HepG2 (cell line): Measurements from ENCODE around the gene FAM53C. TPM values are rescaled to one million over a fixed set of nuclear protein-coding genes. Genes with fewer than 3 reads are reported as not detected.

ENCODE experiments used
- BRF2 ChIP-seq: sonication (generic); formaldehyde crosslinking; IDR thresholded peaks from 2 replicates; pipeline ENCODE4 v1.8.1; 2022; ENCODE audit warnings: mild to moderate bottlenecking, missing genetic modification reagents
- DMAP1 ChIP-seq: IDR thresholded peaks from 2 replicates; pipeline ENCODE4 v1.6.1; 2016
- FOXA3 ChIP-seq: IDR thresholded peaks from 2 replicates; pipeline ENCODE4 v1.6.1; 2016; ENCODE audit warnings: missing genetic modification reagents, missing compliant biosample characterization
- GTF2F1 ChIP-seq: fragments of 150-350 bp; IDR thresholded peaks from 2 replicates; pipeline ENCODE4 v1.6.1; 2014; ENCODE audit warnings: low read length
- IKZF5 ChIP-seq: IDR thresholded peaks from 2 replicates; pipeline ENCODE4 v1.6.1; 2018; ENCODE audit warnings: missing genetic modification reagents, mild to moderate bottlenecking, missing compliant biosample characterization
- MYPOP ChIP-seq: sonication (generic); formaldehyde crosslinking; IDR thresholded peaks from 2 replicates; pipeline ENCODE4 v1.8.1; 2023; ENCODE audit warnings: mild to moderate bottlenecking, moderate library complexity, missing genetic modification reagents
- SMAD1 ChIP-seq: sonication (generic); formaldehyde crosslinking; IDR thresholded peaks from 2 replicates; pipeline ENCODE4 v1.4.0; 2020; ENCODE audit warnings: missing genetic modification reagents, low read depth, mild to moderate bottlenecking, borderline replicate concordance
- SMARCE1 ChIP-seq: fragments of 450-650 bp; IDR thresholded peaks from 2 replicates; pipeline ENCODE4 v1.6.1; 2017; ENCODE audit warnings: borderline replicate concordance
- SRSF1 ChIP-seq: fragments of 200-400 bp; formaldehyde crosslinking; optimal IDR thresholded peaks from 2 replicates; pipeline ENCODE3; 2017; ENCODE audit warnings: mild to moderate bottlenecking, low read depth, low read length, moderate library complexity
- TAF1 ChIP-seq: sonication (generic); formaldehyde crosslinking; IDR thresholded peaks from 2 replicates; pipeline ENCODE4 v1.4.0; 2020; ENCODE audit warnings: missing genetic modification reagents
- TERF1 ChIP-seq: sonication (generic); formaldehyde crosslinking; IDR thresholded peaks from 2 replicates; pipeline ENCODE4 v1.8.0; 2022; ENCODE audit warnings: mild to moderate bottlenecking, missing genetic modification reagents, moderate library complexity
- ZC3H4 ChIP-seq: sonication (generic); formaldehyde crosslinking; IDR thresholded peaks from 2 replicates; pipeline ENCODE4 v1.4.0; 2020; ENCODE audit warnings: missing genetic modification reagents, borderline replicate concordance
- ZNF10 ChIP-seq: sonication (generic); formaldehyde crosslinking; IDR thresholded peaks from 2 replicates; pipeline ENCODE4 v1.4.0; 2020; ENCODE audit warnings: mild to moderate bottlenecking, low read depth, missing genetic modification reagents, borderline replicate concordance
- ZNF292 ChIP-seq: sonication (generic); formaldehyde crosslinking; IDR thresholded peaks from 2 replicates; pipeline ENCODE4 v1.8.1; 2022; ENCODE audit warnings: mild to moderate bottlenecking, low read depth, missing genetic modification reagents, borderline replicate concordance
- ZNF430 ChIP-seq: sonication (generic); formaldehyde crosslinking; IDR thresholded peaks from 2 replicates; pipeline ENCODE4 v1.9.0; 2021; ENCODE audit warnings: mild to moderate bottlenecking, missing genetic modification reagents
- ZNF501 ChIP-seq: sonication (generic); formaldehyde crosslinking; IDR thresholded peaks from 2 replicates; pipeline ENCODE4 v1.5.1; 2020; ENCODE audit warnings: mild to moderate bottlenecking, moderate library complexity, missing genetic modification reagents
- ZNF615 ChIP-seq: sonication (generic); formaldehyde crosslinking; IDR thresholded peaks from 2 replicates; pipeline ENCODE4 v1.5.0; 2020; ENCODE audit warnings: mild to moderate bottlenecking, missing genetic modification reagents, borderline replicate concordance
- ZNF672 ChIP-seq: sonication (generic); formaldehyde crosslinking; IDR thresholded peaks from 2 replicates; pipeline ENCODE4 v1.8.1; 2022; ENCODE audit warnings: missing genetic modification reagents
- ZNF782 ChIP-seq: sonication (generic); formaldehyde crosslinking; IDR thresholded peaks from 2 replicates; pipeline ENCODE4 v1.4.0; 2020; ENCODE audit warnings: missing genetic modification reagents, mild to moderate bottlenecking, borderline replicate concordance
- polyA plus RNA-seq, 8 experiments: library from polyadenylated mRNA; depleted of rRNA in 3 of 8; stranded (reverse) in 7 of 8; unstranded in 1 of 8; fragments of >200 nt; fragmentation: Illumina TruSeq in 4 of 8; extraction: Trizol in 4 of 8; gene quantifications; 2 replicates each; pipeline versions ENCODE4 v1.2.1 to v1.2.3, GENCODE V29; 2011 to 2016; ENCODE audit warnings: low read depth in 4 of 8, missing spikeins in 1 of 8, mixed read lengths in 1 of 8; ENCODE audit not compliant: insufficient read depth in 1 of 8
- total RNA-seq, 5 experiments: library from RNA; depleted of rRNA; stranded (reverse); fragments of >200 nt; fragmentation: Illumina TruSeq; extraction: Trizol; gene quantifications; 2 replicates each; pipeline ENCODE4 v1.2.3, GENCODE V29; 2016; ENCODE audit warnings: low read depth in 1 of 5
- TF ChIP-seq, protein P1 (sequence below): sonication (generic); formaldehyde crosslinking; IDR thresholded peaks from 2 replicates; pipeline ENCODE4 v1.4.0; 2020; ENCODE audit warnings: missing genetic modification reagents, borderline replicate concordance
- TF ChIP-seq, protein P2 (sequence below), 2 experiments: fragments of 450-650 bp in 1 of 2; sonication (generic) in 1 of 2; formaldehyde crosslinking; IDR thresholded peaks; 2 replicates each; pipeline versions ENCODE4 v1.5.0 to v1.8.0; 2020 to 2022; ENCODE audit warnings: mild to moderate bottlenecking in 1 of 2, missing genetic modification reagents in 1 of 2

Gene FAM53C
- total and polyA plus RNA-seq, 2 of the 13 experiments (the other 11 are each of a cell fraction or from before 2014, with no cell fraction given): 26.9 to 30.1 TPM

GRCh38 chr5:138336952-138337684, 948 bp upstream of the FAM53C start (continued):
- TF ChIP-seq, protein P1, sequence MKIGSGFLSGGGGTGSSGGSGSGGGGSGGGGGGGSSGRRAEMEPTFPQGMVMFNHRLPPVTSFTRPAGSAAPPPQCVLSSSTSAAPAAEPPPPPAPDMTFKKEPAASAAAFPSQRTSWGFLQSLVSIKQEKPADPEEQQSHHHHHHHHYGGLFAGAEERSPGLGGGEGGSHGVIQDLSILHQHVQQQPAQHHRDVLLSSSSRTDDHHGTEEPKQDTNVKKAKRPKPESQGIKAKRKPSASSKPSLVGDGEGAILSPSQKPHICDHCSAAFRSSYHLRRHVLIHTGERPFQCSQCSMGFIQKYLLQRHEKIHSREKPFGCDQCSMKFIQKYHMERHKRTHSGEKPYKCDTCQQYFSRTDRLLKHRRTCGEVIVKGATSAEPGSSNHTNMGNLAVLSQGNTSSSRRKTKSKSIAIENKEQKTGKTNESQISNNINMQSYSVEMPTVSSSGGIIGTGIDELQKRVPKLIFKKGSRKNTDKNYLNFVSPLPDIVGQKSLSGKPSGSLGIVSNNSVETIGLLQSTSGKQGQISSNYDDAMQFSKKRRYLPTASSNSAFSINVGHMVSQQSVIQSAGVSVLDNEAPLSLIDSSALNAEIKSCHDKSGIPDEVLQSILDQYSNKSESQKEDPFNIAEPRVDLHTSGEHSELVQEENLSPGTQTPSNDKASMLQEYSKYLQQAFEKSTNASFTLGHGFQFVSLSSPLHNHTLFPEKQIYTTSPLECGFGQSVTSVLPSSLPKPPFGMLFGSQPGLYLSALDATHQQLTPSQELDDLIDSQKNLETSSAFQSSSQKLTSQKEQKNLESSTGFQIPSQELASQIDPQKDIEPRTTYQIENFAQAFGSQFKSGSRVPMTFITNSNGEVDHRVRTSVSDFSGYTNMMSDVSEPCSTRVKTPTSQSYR: peak; percentile 99
- TF ChIP-seq SRSF1 (no peak), GTF2F1 (no peak), ZNF615 (CRISPR knock-in tag) (0 out of 2 replicates have a peak, but pooled peaks have one; percentile 17), DMAP1 (CRISPR knock-in tag) (no peak), ZNF10 (CRISPR knock-in tag) (no peak), ZNF782 (CRISPR knock-in tag) (no peak), ZNF292 (CRISPR knock-in tag) (no peak), MYPOP (CRISPR knock-in tag) (no peak), ZNF672 (CRISPR knock-in tag) (no peak), ZNF430 (CRISPR knock-in tag) (0 out of 2 replicates have a peak, but pooled peaks have one; percentile 36), FOXA3 (CRISPR knock-in tag) (no peak), SMARCE1 (no peak), TAF1 (CRISPR knock-in tag) (no peak), IKZF5 (CRISPR knock-in tag) (no peak), TERF1 (no peak), BRF2 (no peak), ZNF501 (CRISPR knock-in tag) (no peak), SMAD1 (CRISPR knock-in tag) (no peak), ZC3H4 (CRISPR knock-in tag) (no peak)
- TF ChIP-seq, protein P2, sequence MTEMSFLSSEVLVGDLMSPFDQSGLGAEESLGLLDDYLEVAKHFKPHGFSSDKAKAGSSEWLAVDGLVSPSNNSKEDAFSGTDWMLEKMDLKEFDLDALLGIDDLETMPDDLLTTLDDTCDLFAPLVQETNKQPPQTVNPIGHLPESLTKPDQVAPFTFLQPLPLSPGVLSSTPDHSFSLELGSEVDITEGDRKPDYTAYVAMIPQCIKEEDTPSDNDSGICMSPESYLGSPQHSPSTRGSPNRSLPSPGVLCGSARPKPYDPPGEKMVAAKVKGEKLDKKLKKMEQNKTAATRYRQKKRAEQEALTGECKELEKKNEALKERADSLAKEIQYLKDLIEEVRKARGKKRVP (CRISPR knock-in tag; IDR thresholded peaks at IDR 0.05): peak in 1 of 2 experiments; percentile 73; a peak in 2 of 4 replicates
